PC-9 (cell line): ENCODE data around the gene CLVS2.

Source experiments
- EZH2 ChIP-seq: fragments of 200-600 bp; sonication (generic); IDR thresholded peaks from 2 replicates; pipeline ENCODE4 v1.8.0; 2017; ENCODE audit warnings: antibody characterized with exemption, low read depth
- TF ChIP-seq, protein P1 (sequence below): fragments of 200-600 bp; sonication (generic); conservative IDR thresholded peaks from 2 replicates; pipeline ENCODE4 v1.6.1; 2017; ENCODE audit warnings: mixed run types, antibody characterized with exemption, mild to moderate bottlenecking, moderate library complexity

DNA sequence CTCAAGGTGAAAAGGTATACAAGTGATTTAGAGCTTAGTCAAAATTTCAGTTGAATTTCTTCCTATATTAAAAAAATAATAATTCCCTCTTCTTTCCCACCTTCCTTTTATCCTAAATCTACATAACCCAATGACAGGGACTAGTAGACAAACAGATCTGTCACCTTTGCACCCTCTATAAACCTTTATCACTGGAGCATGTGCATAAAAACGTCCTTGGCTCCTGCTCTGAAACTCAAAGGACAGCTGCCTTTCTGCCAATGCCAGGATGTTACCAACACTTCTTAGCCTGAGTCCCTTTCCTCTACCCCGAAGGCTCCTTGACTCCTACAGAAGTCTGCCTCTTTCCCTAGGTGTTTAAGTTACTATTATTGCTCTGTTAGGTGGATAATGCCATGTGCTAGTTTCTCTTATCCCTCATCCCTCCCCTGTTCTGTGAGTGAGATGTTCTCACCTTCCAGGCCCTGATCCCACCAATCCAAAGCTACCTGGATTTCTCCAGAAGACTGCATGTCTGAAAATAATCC is 4.3 kb downstream of the CLVS2 start:
- TF ChIP-seq, protein P1, sequence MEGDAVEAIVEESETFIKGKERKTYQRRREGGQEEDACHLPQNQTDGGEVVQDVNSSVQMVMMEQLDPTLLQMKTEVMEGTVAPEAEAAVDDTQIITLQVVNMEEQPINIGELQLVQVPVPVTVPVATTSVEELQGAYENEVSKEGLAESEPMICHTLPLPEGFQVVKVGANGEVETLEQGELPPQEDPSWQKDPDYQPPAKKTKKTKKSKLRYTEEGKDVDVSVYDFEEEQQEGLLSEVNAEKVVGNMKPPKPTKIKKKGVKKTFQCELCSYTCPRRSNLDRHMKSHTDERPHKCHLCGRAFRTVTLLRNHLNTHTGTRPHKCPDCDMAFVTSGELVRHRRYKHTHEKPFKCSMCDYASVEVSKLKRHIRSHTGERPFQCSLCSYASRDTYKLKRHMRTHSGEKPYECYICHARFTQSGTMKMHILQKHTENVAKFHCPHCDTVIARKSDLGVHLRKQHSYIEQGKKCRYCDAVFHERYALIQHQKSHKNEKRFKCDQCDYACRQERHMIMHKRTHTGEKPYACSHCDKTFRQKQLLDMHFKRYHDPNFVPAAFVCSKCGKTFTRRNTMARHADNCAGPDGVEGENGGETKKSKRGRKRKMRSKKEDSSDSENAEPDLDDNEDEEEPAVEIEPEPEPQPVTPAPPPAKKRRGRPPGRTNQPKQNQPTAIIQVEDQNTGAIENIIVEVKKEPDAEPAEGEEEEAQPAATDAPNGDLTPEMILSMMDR = no peak
- TF ChIP-seq EZH2 = no peak
